H9 (cell line): Measurements from ENCODE around the gene USP47. TPM values are rescaled to one million over a fixed set of nuclear protein-coding genes. Genes with fewer than 3 reads are reported as not detected.

ENCODE experiments used
- DNase-seq: peaks from one replicate; pipeline ENCODE4 v3.0.0-alpha.2; 2017
- H2AFZ ChIP-seq: one replicate; pipeline ENCODE4 v1.6.1; 2013; ENCODE audit warnings: mild to moderate bottlenecking, low read length, control low read depth, moderate library complexity
- H2AK5ac ChIP-seq: 2 replicates; pipeline ENCODE4 v1.6.1; 2013; ENCODE audit warnings: low read length, control low read depth, mixed read lengths; ENCODE audit not compliant: insufficient read length
- H2BK120ac ChIP-seq: one replicate; pipeline ENCODE4 v1.6.1; 2013; ENCODE audit warnings: low read depth, mild to moderate bottlenecking, low read length, control low read depth, inconsistent platforms; ENCODE audit not compliant: poor library complexity, severe bottlenecking
- H2BK12ac ChIP-seq: 2 replicates; pipeline ENCODE4 v1.6.1; 2013; ENCODE audit warnings: low read length, control low read depth, mixed read lengths, low read depth; ENCODE audit not compliant: insufficient read length
- H2BK15ac ChIP-seq: 2 replicates; pipeline ENCODE4 v1.6.1; 2013; ENCODE audit warnings: low read depth, low read length, control low read depth
- H2BK20ac ChIP-seq: one replicate; pipeline ENCODE4 v1.6.1; 2013; ENCODE audit warnings: low read depth, mild to moderate bottlenecking, low read length, control low read depth, inconsistent platforms; ENCODE audit not compliant: poor library complexity, severe bottlenecking
- H2BK5ac ChIP-seq: 2 replicates; pipeline ENCODE4 v1.6.1; 2013; ENCODE audit warnings: low read length, control low read depth, mixed read lengths; ENCODE audit not compliant: insufficient read length
- H3K14ac ChIP-seq: 2 replicates; pipeline ENCODE4 v1.6.1; 2013; ENCODE audit warnings: low read length, control low read depth; ENCODE audit not compliant: insufficient read depth
- H3K18ac ChIP-seq: 2 replicates; pipeline ENCODE4 v1.6.1; 2013; ENCODE audit warnings: low read depth, mild to moderate bottlenecking, mixed read lengths, low read length, control low read depth; ENCODE audit not compliant: insufficient read length
- H3K23ac ChIP-seq: 2 replicates; pipeline ENCODE4 v1.6.1; 2013; ENCODE audit warnings: low read length, control low read depth, mixed read lengths, low read depth; ENCODE audit not compliant: insufficient read length
- H3K23me2 ChIP-seq: 2 replicates; pipeline ENCODE4 v1.6.1; 2013; ENCODE audit warnings: low read depth, mild to moderate bottlenecking, mixed read lengths, low read length, control low read depth; ENCODE audit not compliant: insufficient read length, poor library complexity, severe bottlenecking
- H3K27ac ChIP-seq: 2 replicates; pipeline ENCODE4 v1.5.1; 2013; ENCODE audit warnings: low read length, control low read depth, mixed read lengths, low read depth; ENCODE audit not compliant: insufficient read length
- H3K27me3 ChIP-seq: 2 replicates; pipeline ENCODE4 v1.6.1; 2013; ENCODE audit warnings: low read length, control low read depth, inconsistent platforms; ENCODE audit not compliant: insufficient read depth
- H3K4ac ChIP-seq: 2 replicates; pipeline ENCODE4 v1.6.1; 2013; ENCODE audit warnings: low read depth, mild to moderate bottlenecking, control low read depth, inconsistent platforms, low read length, moderate library complexity
- H3K4me1 ChIP-seq: 2 replicates; pipeline ENCODE4 v1.6.1; 2013; ENCODE audit warnings: low read length, control low read depth, inconsistent platforms; ENCODE audit not compliant: insufficient read depth
- H3K4me2 ChIP-seq: 2 replicates; pipeline ENCODE4 v1.6.1; 2013; ENCODE audit warnings: low read length, control low read depth, mixed read lengths; ENCODE audit not compliant: insufficient read length, insufficient read depth
- H3K56ac ChIP-seq: 2 replicates; pipeline ENCODE4 v1.6.1; 2013; ENCODE audit warnings: low read depth, mild to moderate bottlenecking, mixed read lengths, low read length, control low read depth; ENCODE audit not compliant: insufficient read length
- H3K79me1 ChIP-seq: 2 replicates; pipeline ENCODE4 v1.6.1; 2013; ENCODE audit warnings: low read depth, mild to moderate bottlenecking, moderate library complexity, low read length, control low read depth, inconsistent platforms; ENCODE audit not compliant: insufficient read depth, poor library complexity, severe bottlenecking
- H3K79me2 ChIP-seq: 2 replicates; pipeline ENCODE4 v1.6.1; 2013; ENCODE audit warnings: low read length, control low read depth, inconsistent platforms; ENCODE audit not compliant: insufficient read depth
- H3K9ac ChIP-seq: 2 replicates; pipeline ENCODE4 v1.6.1; 2013; ENCODE audit warnings: low read length, control low read depth, mixed read lengths; ENCODE audit not compliant: insufficient read length; ENCODE audit errors: extremely low read depth
- H3K9me3 ChIP-seq: one replicate; pipeline ENCODE4 v1.6.1; 2013; ENCODE audit warnings: low read depth, low read length, inconsistent platforms; ENCODE audit not compliant: control insufficient read depth
- H3T11ph ChIP-seq: one replicate; pipeline ENCODE4 v1.6.1; 2013; ENCODE audit warnings: mild to moderate bottlenecking, low read length, control low read depth, inconsistent platforms
- H4K20me1 ChIP-seq: one replicate; pipeline ENCODE4 v1.6.1; 2013; ENCODE audit not compliant: control insufficient read depth, insufficient read length, insufficient read depth
- H4K5ac ChIP-seq: 2 replicates; pipeline ENCODE4 v1.6.1; 2013; ENCODE audit warnings: low read depth, mild to moderate bottlenecking, mixed read lengths, low read length, control low read depth; ENCODE audit not compliant: insufficient read length
- H4K8ac ChIP-seq: replicated peaks from 2 replicates; pipeline ENCODE4 v1.6.1; 2013; ENCODE audit warnings: low read length, control low read depth, mixed read lengths, low read depth; ENCODE audit not compliant: insufficient read length
- H4K91ac ChIP-seq: 2 replicates; pipeline ENCODE4 v1.6.1; 2013; ENCODE audit warnings: low read depth, mild to moderate bottlenecking, moderate library complexity, mixed read lengths, low read length, control low read depth; ENCODE audit not compliant: insufficient read length
- H3K27ac Mint-ChIP-seq, 3 experiments: 2 replicates in 2 of 3; 3 replicates in 1 of 3; pipeline ENCODE4 v1.8.0; 2020 to 2021; ENCODE audit warnings: mixed read lengths in 3 of 3, mild to moderate bottlenecking in 1 of 3, moderate library complexity in 1 of 3
- H3K27me3 Mint-ChIP-seq: 2 replicates; pipeline ENCODE4 v1.8.0; 2021; ENCODE audit warnings: low read depth, mild to moderate bottlenecking, moderate library complexity, mixed read lengths
- H3K36me3 Mint-ChIP-seq, 3 experiments: 2 replicates in 2 of 3; 3 replicates in 1 of 3; pipeline ENCODE4 v1.8.0; 2020 to 2021; ENCODE audit warnings: low read depth in 3 of 3, mixed read lengths in 3 of 3; ENCODE audit not compliant: insufficient read depth in 1 of 3
- H3K4me1 Mint-ChIP-seq, 2 experiments: 2 replicates each; pipeline ENCODE4 v1.8.0; 2020; ENCODE audit warnings: mixed read lengths in 2 of 2
- H3K4me3 Mint-ChIP-seq, 2 experiments: 2 replicates in 1 of 2; 3 replicates in 1 of 2; pipeline ENCODE4 v1.8.0; 2020 to 2021; ENCODE audit warnings: mild to moderate bottlenecking in 2 of 2, mixed read lengths in 2 of 2, moderate library complexity in 1 of 2
- H3K9me3 Mint-ChIP-seq, 2 experiments: 2 replicates in 1 of 2; 3 replicates in 1 of 2; pipeline ENCODE4 v1.8.0; 2020; ENCODE audit warnings: mild to moderate bottlenecking in 2 of 2, mixed read lengths in 2 of 2, moderate library complexity in 1 of 2
- CTCF ChIP-seq: fragments of 200-600 bp; sonication (generic); conservative IDR thresholded peaks from 3 replicates; pipeline ENCODE4 v1.8.0; 2021; ENCODE audit warnings: antibody characterized with exemption, mild to moderate bottlenecking
- WGBS: extraction: QIAGEN DNeasy Blood & Tissue Kit; methylation state at CpG from one replicate; pipeline ENCODE4 v1.1.7; 2013; ENCODE audit warnings: missing lambda C conversion rate, low lambda C conversion rate, mixed read lengths; ENCODE audit not compliant: insufficient read length; ENCODE audit errors: extremely low coverage; 5-methylcytosine and 5-hydroxymethylcytosine counted together
- total RNA-seq: library from RNA; stranded (reverse); gene quantifications from 2 replicates; pipeline ENCODE4 v1.2.1, GENCODE V29; 2021

Gene USP47
- total RNA-seq, 1 experiment from 2014 or later: 26.7 TPM

GRCh38 chr11:11865449-11865848 lies 23.7 kb downstream of the USP47 start:
- no peak overlapping the region for H3K18ac ChIP-seq
- Mint-ChIP-seq H3K4me3 (no peak overlapping the region), H3K27ac (peak overlapping the region in 2 of 3 experiments; percentile 25 to 78; a peak in 2 of 7 replicates), H3K9me3 (peaks cover 17 to 24% of the 10 kb centered on the region in 2 experiments), H3K27me3 (no peaks in the 10 kb centered on the region), H3K4me1 (peaks cover 32 to 34% of the 10 kb centered on the region in 2 experiments), H3K36me3 (peaks cover 12 to 24% (median 14%) of the 10 kb centered on the region in 3 experiments)
- no peak overlapping the region for H3K23ac ChIP-seq
- no peak overlapping the region for H4K5ac ChIP-seq
- no peak overlapping the region for H3K4me2 ChIP-seq
- peaks cover 6% of the 10 kb centered on the region; the same call in 1 of the 2 replicates for H3K79me2 ChIP-seq
- peaks cover 3% of the 10 kb centered on the region for H3K79me1 ChIP-seq
- H3T11ph ChIP-seq: no peak overlapping the region
- H3K23me2 ChIP-seq: no peaks in the 10 kb centered on the region
- no peak overlapping the region for H2AK5ac ChIP-seq
- peaks cover 4% of the 10 kb centered on the region for H3K9me3 ChIP-seq
- no peak overlapping the region for H3K56ac ChIP-seq
- H3K9ac ChIP-seq: no peak overlapping the region
- H3K27me3 ChIP-seq: no peaks in the 10 kb centered on the region
- no peak overlapping the region for H2BK120ac ChIP-seq
- WGBS: no CpG with 5 or more reads among the region's 3 CpGs
- no peak overlapping the region for H2BK5ac ChIP-seq
- H3K27ac ChIP-seq: no peak overlapping the region
- no peak overlapping the region for H3K14ac ChIP-seq
- H4K8ac ChIP-seq: no peak overlapping the region
- H2AFZ ChIP-seq: no peak overlapping the region
- H2BK12ac ChIP-seq: no peak overlapping the region
- no peak for DNase-seq
- H3K4ac ChIP-seq: no peak overlapping the region
- H2BK15ac ChIP-seq: no peak overlapping the region
- H2BK20ac ChIP-seq: no peak overlapping the region
- TF ChIP-seq CTCF: no peak
- no peak overlapping the region for H4K91ac ChIP-seq
- no peaks in the 10 kb centered on the region for H4K20me1 ChIP-seq
- no peaks in the 10 kb centered on the region; the same call in 1 of the 2 replicates for H3K4me1 ChIP-seq
